ENCODE data around the gene DNAJC5. TPM values are rescaled to one million over a fixed set of nuclear protein-coding genes. Genes with fewer than 3 reads are reported as not detected.
A peak's percentile ranks its signal among the peaks of the same experiment; 100 is the strongest.

Gene DNAJC5
- total RNA-seq, 6 donors from 2014 or later: 44.6 to 66.0 (median 60.7) TPM

DNA sequence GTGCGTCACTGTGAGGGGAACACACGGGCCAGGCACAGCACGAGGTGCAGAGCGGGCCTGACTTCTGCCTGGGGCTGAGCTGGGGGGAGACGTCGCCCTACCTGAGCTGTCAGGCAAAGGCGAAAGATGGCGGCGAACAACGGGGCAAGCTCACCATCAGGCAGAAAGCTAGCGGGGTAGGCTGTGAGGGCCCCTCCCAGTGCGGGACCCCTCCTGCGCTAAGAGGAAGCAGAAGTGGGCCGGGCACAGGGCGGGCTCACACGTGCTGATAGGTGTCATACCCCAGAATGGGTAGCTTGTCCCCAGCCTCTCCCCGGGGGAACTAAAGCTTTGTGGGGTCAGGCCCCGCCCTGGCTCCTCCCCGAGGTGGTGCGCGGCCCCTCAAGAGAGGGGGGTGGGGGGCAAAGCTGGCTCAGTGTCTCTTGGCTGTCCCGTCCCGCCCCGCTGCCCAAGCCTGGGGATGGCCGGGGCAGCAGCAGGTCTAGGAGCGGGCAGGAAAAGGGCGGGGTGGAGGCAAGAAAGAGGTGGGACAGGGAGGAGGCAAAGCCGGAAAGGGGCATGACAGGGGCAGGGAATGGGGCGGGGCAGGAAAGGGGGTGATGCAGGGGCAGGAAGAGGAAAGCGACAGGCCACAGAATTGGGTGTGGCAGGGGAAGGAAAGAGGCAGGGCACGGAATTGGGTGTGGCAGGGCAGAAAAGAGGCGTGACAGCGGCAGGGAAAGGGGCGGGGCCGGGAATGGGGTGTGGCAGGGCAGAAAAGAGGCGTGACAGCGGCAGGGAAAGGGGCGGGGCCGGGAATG is 46.6 kb downstream of the DNAJC5 start:
- peak overlapping the region; percentile 82 to 91 (median 83) for H3K27ac ChIP-seq
- H3K4me1 ChIP-seq: peaks cover 15 to 29% (median 19%) of the 10 kb centered on the region in 4 donors
- no peaks in the 10 kb centered on the region for H3K27me3 ChIP-seq
- peak overlapping the region in 1 of 4 donors; percentile 23 for H3K4me3 ChIP-seq
- ATAC-seq (ENCODE audit: low FRiP score in 2 of 2) (peak; percentile 31 to 65), DNase-seq (peak; percentile 72 to 86)
- peaks cover 8 to 78% (median 62%) of the 10 kb centered on the region in 4 donors for H3K36me3 ChIP-seq
- TF ChIP-seq POLR2AphosphoS5 (IDR thresholded peaks at IDR 0.05): peak; percentile 25 to 29
- TF ChIP-seq, protein P1, sequence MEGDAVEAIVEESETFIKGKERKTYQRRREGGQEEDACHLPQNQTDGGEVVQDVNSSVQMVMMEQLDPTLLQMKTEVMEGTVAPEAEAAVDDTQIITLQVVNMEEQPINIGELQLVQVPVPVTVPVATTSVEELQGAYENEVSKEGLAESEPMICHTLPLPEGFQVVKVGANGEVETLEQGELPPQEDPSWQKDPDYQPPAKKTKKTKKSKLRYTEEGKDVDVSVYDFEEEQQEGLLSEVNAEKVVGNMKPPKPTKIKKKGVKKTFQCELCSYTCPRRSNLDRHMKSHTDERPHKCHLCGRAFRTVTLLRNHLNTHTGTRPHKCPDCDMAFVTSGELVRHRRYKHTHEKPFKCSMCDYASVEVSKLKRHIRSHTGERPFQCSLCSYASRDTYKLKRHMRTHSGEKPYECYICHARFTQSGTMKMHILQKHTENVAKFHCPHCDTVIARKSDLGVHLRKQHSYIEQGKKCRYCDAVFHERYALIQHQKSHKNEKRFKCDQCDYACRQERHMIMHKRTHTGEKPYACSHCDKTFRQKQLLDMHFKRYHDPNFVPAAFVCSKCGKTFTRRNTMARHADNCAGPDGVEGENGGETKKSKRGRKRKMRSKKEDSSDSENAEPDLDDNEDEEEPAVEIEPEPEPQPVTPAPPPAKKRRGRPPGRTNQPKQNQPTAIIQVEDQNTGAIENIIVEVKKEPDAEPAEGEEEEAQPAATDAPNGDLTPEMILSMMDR (IDR thresholded peaks at IDR 0.05): no peak
- 63 to 66% methylated on average over 22 to 28 of the region's 39 CpGs for WGBS, 2 donors
- H3K9me3 ChIP-seq: no peaks in the 10 kb centered on the region

DNA sequence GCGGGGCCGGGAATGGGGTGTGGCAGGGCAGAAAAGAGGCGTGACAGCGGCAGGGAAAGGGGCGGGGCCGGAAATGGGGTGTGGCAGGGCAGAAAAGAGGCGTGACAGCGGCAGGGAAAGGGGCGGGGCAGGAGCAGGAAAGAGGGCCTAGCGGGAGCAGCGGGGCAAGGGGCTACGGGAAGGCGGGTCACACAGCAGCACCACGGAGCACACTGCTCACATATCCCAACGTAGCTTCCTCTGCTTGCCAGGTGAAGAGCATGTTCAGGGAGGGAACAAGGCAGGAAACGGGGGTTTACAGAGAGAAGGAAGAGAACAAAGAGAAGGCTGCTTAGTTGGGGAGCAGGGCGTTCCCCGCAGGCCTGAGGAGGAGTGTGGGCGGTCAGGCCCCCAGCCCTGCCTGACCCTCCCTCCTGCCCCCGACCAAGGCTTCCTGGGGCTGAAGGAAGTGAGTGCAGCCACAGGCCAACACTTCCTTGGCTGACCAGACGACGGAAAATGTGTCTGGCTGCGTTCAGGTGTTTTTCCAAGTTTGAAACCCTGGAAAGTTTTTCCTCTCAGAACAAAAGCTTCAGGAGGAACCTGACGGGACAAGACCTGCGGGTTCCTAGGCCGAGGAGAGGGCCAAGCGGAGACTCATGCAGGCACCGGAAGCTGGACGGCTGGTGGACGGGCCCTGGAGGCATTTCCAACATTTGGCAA is 47.5 kb downstream of the DNAJC5 start:
- DNase-seq (peak; percentile 47 to 69), ATAC-seq (ENCODE audit: low FRiP score in 2 of 2) (no peak)
- Histone ChIP-seq H3K36me3 (peaks cover 8 to 79% (median 61%) of the 10 kb centered on the region in 4 donors), H3K27me3 (no peaks in the 10 kb centered on the region), H3K9me3 (no peaks in the 10 kb centered on the region), H3K4me1 (peaks cover 15 to 33% (median 23%) of the 10 kb centered on the region in 4 donors), H3K27ac (peak overlapping the region; percentile 73 to 84 (median 82)), H3K4me3 (no peak overlapping the region)
- WGBS, 2 donors: 56 to 58% methylated on average over 27 to 30 of the region's 30 CpGs
- TF ChIP-seq, protein P1 (IDR thresholded peaks at IDR 0.05): no peak
- peak in 1 of 2 donors; percentile 29 for TF ChIP-seq POLR2AphosphoS5 (IDR thresholded peaks at IDR 0.05)

DNA sequence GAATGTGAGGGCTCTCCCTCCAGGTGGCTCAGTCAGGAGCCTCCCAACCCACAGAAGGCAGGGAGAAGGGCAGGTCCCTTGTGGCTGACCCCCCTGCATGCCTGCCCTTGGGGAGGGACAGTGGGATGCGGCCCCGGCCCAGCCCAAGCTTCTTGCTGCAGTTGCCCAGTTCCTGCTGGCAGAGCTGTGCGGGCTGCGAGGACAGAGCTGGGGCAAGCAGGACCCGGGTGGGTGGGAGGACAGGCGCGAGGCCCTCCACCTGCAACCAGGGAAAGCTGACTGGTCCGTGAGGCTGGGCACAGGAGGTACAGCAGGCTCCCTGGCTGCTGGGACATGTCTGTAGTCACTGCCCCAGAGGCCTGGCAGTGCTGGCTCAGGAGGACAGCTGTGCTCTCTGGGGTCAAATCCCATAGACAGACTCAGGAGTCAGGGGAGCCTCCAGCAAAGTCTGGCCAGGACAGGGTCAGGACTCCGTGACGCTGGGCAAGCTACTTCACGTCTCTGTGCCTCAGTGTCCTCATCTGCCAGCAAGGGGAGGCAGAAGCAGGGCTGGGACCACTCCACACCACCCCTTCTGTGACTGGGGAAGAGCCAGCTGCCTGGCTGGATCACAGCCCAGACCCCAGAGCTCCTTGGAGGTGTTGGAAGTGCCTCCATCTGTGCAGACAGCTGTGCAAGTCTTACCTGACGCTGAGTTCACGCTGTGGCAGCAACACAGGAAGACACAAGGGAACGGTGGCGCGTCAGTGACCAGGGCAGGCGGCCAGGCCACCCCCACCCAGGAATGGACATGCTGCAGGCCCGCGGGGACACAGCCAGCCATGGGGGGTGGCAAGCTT is 48.3 kb downstream of the DNAJC5 start:
- no peak for TF ChIP-seq EP300 (IDR thresholded peaks at IDR 0.05)
- no peak for TF ChIP-seq POLR2A (IDR thresholded peaks at IDR 0.05)
- no peak for TF ChIP-seq POLR2AphosphoS5 (IDR thresholded peaks at IDR 0.05)
- TF ChIP-seq, protein P1 (IDR thresholded peaks at IDR 0.05): no peak
- Histone ChIP-seq H3K27ac (peak overlapping the region; percentile 73 to 84 (median 82)), H3K27me3 (no peaks in the 10 kb centered on the region), H3K4me1 (peaks cover 22 to 41% (median 30%) of the 10 kb centered on the region in 4 donors), H3K9me3 (no peaks in the 10 kb centered on the region), H3K36me3 (peaks cover 8 to 71% (median 60%) of the 10 kb centered on the region in 4 donors), H3K4me3 (no peak overlapping the region)
- no peak for ATAC-seq (ENCODE audit: low FRiP score in 2 of 2)
- DNase-seq: peak in 1 of 2 donors; percentile 83
- WGBS, 2 donors: 79 to 89% methylated on average over 15 to 18 of the region's 19 CpGs

DNA sequence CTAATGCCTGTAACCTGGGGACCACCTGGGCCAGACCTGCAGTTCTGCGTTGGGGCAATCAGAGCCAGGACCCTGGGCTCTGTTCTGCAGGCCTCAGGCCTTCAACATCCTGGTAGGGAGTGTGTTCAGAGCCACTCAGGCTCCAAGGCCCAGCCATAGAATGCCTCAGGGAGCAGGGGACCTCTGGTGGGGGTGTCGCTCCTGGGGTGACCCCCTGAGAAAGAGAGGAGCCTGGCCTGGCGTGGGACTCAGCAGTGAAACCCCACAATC is 48.8 kb downstream of the DNAJC5 start:
- peaks cover 8 to 66% (median 55%) of the 10 kb centered on the region in 4 donors for H3K36me3 ChIP-seq
- H3K4me3 ChIP-seq: no peak overlapping the region
- H3K9me3 ChIP-seq: no peaks in the 10 kb centered on the region
- TF ChIP-seq, protein P1 (IDR thresholded peaks at IDR 0.05): no peak
- no peak for TF ChIP-seq POLR2A (IDR thresholded peaks at IDR 0.05)
- TF ChIP-seq POLR2AphosphoS5 (IDR thresholded peaks at IDR 0.05): no peak
- TF ChIP-seq EP300 (IDR thresholded peaks at IDR 0.05): no peak
- H3K27me3 ChIP-seq: no peaks in the 10 kb centered on the region
- 100% methylated on average over 1 of the region's 3 CpGs; no CpG with 5 or more reads in 1 of the 2 donors for WGBS, 2 donors
- peak overlapping the region in 3 of 4 donors; percentile 4 to 84 (median 82) for H3K27ac ChIP-seq
- ATAC-seq (ENCODE audit: low FRiP score in 2 of 2): no peak
- no peak for DNase-seq
- peaks cover 27 to 47% (median 32%) of the 10 kb centered on the region in 4 donors for H3K4me1 ChIP-seq

All from upper lobe of left lung (tissue), 6 donors.